NCI-H146 treated with DMSO at 0.1 percent for 48 hours (cell line): ENCODE measurements around the gene SMIM3.
"Not testable (repeated sequence)": the region's sequence is repeated elsewhere in the genome, so short reads cannot be mapped to it uniquely, and the experiment has no call there.

Experiments
- DNase-seq: peaks from one replicate; lab custom pipeline; 2025; ENCODE audit not compliant: unreplicated experiment; lab: John Stamatoyannopoulos, UW

Gene SMIM3

DNA sequence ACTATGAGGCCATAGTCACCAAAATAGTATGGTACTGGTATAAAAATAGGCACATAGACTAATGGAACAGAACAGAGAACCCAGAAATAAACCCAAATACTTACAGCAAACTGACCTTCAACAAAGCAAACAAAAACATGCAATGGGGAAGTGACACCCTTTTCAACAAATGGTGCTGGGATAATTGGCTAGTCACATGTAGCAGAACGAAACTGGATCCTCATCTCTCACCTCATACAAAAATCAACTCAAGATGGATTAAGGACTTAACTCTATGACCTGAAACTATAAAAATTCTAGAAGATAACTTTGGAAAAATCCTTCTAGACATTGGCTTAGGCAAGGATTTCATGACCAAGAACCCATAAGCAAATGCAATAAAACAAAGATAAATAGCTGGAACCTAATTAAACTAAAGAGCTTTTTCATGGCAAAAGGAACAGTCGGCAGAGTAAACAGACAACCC lies 14.9 kb downstream of the SMIM3 start:
- DNase-seq = not testable (repeated sequence)

DNA sequence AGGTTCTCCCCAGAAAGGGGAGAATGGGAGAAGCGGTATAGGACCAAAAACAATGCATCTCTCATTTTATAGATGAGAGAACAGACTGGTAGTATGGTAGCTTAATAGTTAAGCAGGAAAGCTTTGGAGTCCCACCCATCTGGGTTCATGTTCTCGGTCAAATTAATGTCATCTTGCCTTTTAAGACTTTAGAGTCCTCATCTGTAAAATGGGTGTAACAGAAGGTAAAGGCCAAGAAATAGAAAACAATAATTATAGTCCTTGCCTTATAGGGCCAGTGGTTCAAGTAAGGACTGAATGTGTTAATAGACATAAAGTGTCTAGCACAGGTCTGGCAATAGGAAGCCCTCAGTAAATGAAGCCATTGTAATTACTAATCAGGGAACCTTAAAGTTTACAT lies 16.4 kb downstream of the SMIM3 start:
- no peak for DNase-seq

DNA sequence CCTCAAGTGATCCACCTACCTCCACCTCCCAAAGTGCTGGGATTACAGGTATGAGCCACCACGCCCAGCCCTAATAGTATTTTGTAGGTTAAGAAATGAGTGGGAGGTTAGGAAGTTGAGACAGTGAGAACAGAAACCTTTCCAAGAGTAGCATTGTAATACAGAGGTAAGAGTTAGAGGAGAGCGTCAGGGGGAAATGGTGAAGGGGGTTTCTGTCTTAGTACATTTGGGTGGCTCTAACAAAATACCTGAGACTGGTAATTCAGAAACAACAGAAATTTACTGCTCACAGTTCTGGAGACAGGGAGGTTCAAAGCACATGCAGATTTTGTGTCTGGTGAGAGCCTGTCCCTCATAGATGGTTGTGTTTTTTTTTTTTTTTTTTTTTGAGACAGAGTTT lies 18.8 kb downstream of the SMIM3 start:
- no peak for DNase-seq

DNA sequence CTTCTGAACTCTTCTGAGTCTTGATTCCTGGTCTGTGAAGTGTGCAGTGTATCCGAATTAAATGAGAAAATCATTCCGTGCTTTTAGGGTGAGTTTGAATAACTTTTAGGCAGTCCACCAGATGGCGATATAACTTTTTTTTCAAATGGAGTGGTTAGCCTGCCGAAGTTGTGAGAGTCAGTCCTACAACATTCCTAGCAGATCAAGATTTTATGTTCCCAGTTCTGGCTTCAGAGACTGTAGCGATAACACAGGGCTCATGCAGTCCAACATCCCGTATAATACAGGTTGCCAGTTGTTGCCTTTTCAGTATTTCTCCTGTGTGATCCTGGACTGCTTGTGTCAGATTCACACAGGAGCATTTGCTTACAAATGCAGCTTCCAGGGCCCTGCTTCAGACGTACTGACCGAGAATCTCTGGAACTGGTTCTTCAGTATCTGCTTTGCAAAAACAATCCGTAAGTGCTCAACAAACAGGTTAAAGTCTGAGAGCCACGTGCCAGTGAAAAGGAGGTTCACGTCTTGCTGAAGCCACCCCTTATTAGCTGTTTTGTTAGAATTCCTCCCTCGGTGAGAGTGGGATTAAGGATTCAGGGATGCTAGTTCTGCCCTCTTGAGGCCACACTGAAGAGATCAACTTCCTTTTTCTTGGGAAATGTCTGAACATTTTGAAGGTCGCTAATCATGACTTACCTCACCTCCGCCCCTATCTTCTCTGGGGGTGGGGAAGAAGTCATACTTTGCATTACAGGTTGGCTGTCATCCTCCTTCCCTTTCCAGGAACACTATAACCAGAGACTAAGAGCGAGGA lies 22.8 kb downstream of the SMIM3 start:
- DNase-seq = peak; percentile 54

DNA sequence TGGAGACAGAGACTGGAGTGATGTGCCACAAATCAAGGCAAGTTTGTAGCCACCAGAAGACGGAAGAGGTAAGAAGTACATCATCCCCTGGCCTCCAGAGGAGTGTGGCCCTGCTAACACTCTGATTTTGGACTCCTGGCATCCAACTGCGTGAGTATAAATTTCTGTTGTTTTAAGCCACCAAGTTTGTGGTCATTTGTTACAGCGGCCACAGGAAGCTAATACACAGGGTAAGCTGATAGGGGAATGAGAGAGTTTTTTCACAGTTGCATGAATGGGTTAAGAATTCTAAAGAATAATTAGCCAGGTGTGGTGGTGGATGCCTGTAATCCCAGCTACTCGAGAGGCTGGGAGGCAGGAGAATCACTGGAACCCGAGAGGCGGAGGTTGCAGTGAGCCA lies 25.8 kb downstream of the SMIM3 start:
- no peak for DNase-seq

DNA sequence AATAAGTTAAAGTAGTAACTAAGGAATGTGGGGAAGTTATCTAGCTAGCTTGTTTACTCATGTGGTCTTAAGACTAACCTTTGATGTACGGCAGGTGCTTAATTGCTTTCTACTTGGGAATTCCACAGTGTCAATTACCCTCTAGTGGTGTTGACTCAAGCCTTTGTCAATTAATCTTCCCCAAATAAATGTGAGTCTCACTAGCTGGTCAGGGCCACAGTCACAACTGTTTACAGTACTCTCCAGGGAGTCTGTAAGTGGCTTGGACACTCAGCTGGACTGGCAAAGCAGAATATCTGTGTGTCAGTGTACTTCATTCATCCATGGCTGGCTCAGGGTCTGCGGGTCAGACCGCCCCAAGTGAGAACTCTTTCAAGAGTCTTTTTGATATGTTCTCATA lies 30.8 kb downstream of the SMIM3 start:
- DNase-seq = no peak

DNA sequence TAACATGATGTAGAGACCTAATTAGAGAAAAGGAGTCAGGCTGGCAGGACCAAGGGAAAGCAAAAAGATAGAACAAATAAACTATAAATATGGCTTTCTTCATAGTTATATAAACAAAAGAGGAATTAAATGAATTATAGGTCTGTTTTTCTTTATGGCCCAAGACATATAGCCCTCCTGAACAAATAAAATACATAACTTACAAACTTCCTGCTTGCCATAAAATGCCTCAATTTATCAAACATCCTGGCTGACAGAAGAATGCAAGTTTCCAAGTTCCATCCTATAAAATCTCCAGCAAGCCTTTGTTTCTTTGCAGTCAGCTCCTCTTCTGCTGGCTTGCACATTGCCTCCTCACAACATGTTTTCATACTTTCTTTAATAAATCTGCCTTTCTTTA lies 36.5 kb downstream of the SMIM3 start:
- DNase-seq = no peak

DNA sequence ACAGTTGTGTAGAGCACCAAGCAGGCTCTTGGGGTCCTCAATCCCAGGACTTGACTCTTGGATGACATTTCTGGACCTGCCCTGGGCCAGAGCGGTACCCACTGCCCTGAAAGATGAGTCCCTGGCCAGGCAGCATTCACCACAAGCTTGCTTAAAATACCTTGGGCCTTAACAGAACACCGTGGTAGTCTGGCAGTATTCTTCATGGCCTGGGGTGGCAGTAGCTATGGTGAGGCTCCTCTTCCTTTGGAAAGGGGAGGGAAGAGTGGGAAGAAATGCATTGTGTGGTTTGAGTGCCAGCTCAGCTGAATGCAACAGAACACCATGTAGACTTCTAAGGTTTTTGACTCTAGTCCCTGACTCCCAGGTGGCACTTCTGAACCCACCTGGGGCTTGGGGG lies 38.4 kb downstream of the SMIM3 start:
- DNase-seq = no peak

DNA sequence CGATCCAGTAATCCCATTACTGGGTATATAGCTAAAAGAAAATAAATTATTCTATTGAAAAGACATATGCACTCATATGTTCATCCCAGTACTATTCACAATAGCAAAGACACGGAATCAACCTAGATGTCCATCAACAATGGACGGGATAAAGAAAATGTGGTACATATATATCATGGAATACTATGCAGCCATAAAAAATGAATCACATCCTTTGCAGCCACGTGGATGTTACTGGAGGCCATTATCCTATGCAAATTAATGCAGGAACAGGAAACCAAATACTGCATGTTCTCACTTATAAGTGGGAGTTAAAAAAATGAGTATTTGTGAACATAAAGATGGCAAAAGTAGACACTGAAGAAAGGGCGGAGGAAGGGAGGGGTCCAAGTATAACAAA lies 51.2 kb downstream of the SMIM3 start:
- no peak for DNase-seq

DNA sequence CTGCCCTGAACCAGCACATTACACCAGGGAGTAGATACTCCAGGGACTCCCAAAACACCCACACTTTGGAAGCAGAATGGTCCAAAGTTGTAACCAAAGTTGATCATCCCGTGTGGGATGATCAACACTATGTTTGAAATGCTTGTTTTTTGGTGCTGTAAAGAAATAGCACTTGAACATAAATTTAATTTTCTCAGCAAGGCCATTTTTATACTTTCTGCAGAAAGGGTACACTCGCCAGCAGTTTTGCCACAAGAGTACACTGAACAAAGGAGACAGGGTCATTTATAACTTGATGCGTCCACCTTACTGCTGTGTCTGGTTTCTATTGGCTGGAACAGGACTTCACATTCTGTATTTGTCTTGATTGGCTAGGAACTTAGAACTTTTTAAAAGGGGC lies 53.3 kb downstream of the SMIM3 start:
- not testable (repeated sequence) for DNase-seq

DNA sequence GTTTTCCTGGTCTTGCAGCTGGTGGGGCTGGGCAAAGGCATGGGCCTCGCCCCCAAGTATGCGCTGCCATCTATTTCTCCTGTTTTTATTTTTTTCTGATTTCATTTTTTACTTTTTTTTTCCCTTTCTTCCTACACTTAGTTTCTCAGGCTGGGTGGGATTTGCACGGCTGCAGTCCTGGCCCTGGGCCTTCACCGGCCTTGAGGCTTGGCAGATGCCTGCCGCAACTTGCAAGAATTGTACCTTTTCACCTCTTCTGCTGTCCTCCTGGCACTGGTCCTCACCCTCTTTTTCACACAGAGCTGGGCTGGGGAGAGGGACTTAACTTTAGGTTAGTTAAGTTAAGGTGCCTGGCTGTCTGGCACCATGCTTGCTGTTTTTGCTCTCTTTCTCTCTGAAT lies 57.5 kb downstream of the SMIM3 start:
- DNase-seq = no peak

DNA sequence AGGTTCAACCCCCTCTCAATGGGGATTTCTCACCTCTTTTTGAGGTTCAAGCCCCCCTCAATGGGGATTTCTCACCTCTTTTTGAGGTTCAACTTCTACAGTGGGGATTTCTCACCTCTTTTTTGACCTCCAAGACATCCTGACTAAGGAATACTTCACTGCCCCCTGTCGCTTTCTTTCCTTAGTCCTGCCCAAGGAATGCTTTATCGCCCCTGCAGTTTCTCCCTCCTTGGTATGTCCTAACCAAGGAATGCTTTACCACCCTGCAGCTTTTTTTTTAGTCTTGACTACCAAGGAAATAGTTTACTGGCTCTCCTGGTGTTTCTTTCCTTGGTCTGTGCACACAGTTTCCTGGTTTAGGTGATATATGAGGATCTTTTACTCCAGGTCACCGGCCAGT lies 58.1 kb downstream of the SMIM3 start:
- DNase-seq = no peak

DNA sequence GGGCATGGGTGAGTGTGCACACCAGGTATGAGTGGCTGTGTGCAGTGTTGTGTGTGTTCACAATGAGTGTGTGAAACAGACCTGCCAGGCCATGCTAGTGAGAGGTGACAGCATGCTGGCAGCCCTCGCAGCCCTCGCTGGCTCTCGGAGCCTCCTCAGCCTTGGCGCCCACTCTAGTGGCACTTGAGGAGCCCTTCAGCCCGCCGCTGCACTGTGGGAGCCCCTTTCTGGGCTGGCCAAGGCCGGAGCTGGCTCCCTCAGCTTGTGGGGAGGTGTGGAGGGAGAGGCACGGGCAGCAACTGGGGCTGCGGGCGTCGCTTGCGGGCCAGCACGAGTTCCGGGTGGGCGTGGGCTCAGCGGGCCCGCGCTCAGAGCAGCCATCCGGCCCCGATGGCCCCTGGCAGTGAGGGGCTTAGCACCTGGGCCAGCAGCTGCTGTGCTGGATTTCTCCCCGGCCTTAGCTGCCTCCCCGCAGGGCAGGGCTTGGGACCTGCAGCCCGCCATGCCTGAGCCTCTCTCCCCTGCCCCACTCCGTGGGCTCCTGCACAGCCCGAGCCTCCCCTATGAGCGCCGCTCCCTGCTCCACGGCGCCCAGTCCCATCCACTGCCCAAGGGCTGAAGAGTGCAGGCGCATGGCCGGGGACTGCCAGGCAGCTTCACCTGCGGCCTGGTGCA lies 66.8 kb downstream of the SMIM3 start:
- not testable (repeated sequence) for DNase-seq

DNA sequence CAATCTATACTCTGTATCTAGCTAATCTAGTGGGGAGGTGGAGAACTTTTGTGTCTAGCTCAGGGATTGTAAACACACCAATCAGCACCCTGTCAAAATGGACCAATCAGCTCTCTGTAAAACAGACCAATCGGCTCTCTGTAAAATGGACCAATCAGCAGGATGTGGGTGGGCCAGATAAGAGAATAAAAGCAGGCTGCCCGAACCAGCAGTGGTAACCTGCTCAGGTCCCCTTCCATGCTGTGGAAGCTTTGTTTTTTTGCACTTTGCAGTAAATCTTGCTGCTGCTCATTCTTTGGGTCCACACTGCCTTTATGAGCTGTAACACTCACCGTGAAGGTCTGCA lies 67.7 kb downstream of the SMIM3 start, which contains the start of gene IRGM:
IRGM (plus strand) TSS at position 214 of the 346 bp plus-strand sequence. CDS start 1,603 bp downstream, outside the sequence.
- DNase-seq = not testable (repeated sequence)
